ENCODE data around the gene CRLF2.

DNA sequence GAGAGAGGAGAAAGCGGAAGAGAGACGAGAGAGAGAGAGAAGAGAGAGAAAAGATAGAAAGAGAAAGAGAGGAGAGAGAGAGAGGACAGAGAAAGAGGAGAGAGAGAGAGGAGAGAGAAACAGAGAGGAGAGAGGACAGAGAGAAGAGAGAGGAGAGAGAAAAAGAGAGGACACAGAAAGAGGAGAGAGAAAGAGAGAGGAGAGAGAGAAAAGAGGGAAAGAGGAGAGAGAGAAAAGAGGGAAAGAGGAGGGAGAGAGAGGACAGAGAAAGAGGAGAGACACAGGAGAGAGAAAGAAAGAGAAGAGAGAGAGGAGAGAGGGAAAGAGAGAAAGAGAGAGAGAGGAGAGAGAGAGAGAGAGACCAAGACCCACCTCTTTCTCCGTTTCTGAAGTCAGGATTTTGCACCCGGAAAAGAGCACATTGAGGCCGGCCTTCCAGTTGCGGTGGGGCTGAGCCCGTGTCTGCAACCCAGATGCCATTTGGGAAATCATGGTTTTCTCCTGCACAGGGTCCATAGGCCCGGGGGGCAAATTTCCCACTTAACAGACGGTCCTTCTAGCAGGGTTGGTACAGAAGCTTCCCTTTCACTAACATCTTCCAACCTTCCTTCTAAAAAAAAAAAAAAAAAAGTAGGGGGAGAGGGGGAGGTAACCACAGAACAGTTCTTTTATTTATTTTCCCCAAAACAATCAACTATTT, 60.9 kb downstream of the CRLF2 start:
- TF ChIP-seq RAD21 (IDR thresholded peaks at IDR 0.05) (no peak), EGR1 (IDR thresholded peaks at IDR 0.05; ENCODE audit: low read depth in 2 of 2) (no peak)
